Diencephalon (tissue), 1 donor: Measurements from ENCODE around the gene KRT33B. TPM values are rescaled to one million over a fixed set of nuclear protein-coding genes. Genes with fewer than 3 reads are reported as not detected.

Experiments
- total RNA-seq: library from RNA; depleted of rRNA; stranded (reverse); fragments of >200 nt; gene quantifications from one replicate; pipeline ENCODE4 v1.2.3, GENCODE V29; 2014

The KRT33B gene
- not detected for total RNA-seq

GRCh38 chr17:41369713-41370112, at the start of gene KRT33B:
TSS of gene KRT33B (minus strand) at chr17:41369813. CDS start at chr17:41369750, 63 bp downstream.

GRCh38 chr17:41396996-41397660, 27.5 kb upstream of the KRT33B start, which contains the start of gene KRT31:
TSS of gene KRT31 (minus strand) at chr17:41397608. CDS start at chr17:41397539, 69 bp downstream.

GRCh38 chr17:41381943-41382342, 12.3 kb upstream of the KRT33B start, which contains the start of gene KRT34:
TSS of gene KRT34 (minus strand) at chr17:41382306. CDS start at chr17:41382246, 60 bp downstream.

GRCh38 chr17:41350381-41350878, 19.2 kb downstream of the KRT33B start, which contains the start of gene KRT33A:
TSS of gene KRT33A (minus strand) at chr17:41350828. CDS start at chr17:41350767, 61 bp downstream.

GRCh38 chr17:41315204-41315794, 54.3 kb downstream of the KRT33B start, which contains the start of gene KRTAP17-1:
TSS of gene KRTAP17-1 (minus strand) at chr17:41315710. CDS start at chr17:41315650, 60 bp downstream.

Other genes starting within 250 kb of the KRT33B start
- gene KRTAP4-12, start 245.6 kb downstream of the KRT33B start, total RNA-seq: not detected
- not detected for gene KRTAP4-6, start 229.3 kb downstream of the KRT33B start, total RNA-seq
- gene KRTAP4-5, start 220.0 kb downstream of the KRT33B start, total RNA-seq: not detected
- not detected for gene KRTAP4-4, start 209.1 kb downstream of the KRT33B start, total RNA-seq
- gene KRTAP4-3, start 201.6 kb downstream of the KRT33B start, total RNA-seq: not detected
- gene KRTAP4-2, start 191.6 kb downstream of the KRT33B start, total RNA-seq: not detected
- not detected for gene KRTAP4-1, start 184.9 kb downstream of the KRT33B start, total RNA-seq
- gene KRTAP9-1, start 179.9 kb downstream of the KRT33B start, total RNA-seq: not detected
- gene KRTAP9-2, start 143.2 kb downstream of the KRT33B start, total RNA-seq: not detected
- not detected for gene KRTAP9-3, start 137.4 kb downstream of the KRT33B start, total RNA-seq
- not detected for gene KRTAP9-8, start 131.8 kb downstream of the KRT33B start, total RNA-seq
- not detected for gene KRTAP9-4, start 120.1 kb downstream of the KRT33B start, total RNA-seq
- gene KRTAP9-9, start 114.4 kb downstream of the KRT33B start, total RNA-seq: not detected
- gene KRTAP9-6, start 104.4 kb downstream of the KRT33B start, total RNA-seq: not detected
- not detected for gene KRTAP9-7, start 94.1 kb downstream of the KRT33B start, total RNA-seq
- gene KRTAP29-1, start 67.0 kb downstream of the KRT33B start, total RNA-seq: not detected
- not detected for gene KRTAP16-1, start 60.5 kb downstream of the KRT33B start, total RNA-seq
- not detected for gene KRTAP17-1, start 54.1 kb downstream of the KRT33B start, total RNA-seq
- gene KRT33A, start 19.0 kb downstream of the KRT33B start, total RNA-seq: not detected
- gene KRT34, start 12.5 kb upstream of the KRT33B start, total RNA-seq: not detected
- 0.23 TPM for gene KRT31, start 27.8 kb upstream of the KRT33B start, total RNA-seq
- gene KRT37, start 54.8 kb upstream of the KRT33B start, total RNA-seq: not detected
- not detected for gene KRT38, start 71.2 kb upstream of the KRT33B start, total RNA-seq
- gene KRT32, start 97.6 kb upstream of the KRT33B start, total RNA-seq: not detected
- not detected for gene KRT35, start 111.3 kb upstream of the KRT33B start, total RNA-seq
- gene KRT36, start 120.1 kb upstream of the KRT33B start, total RNA-seq: not detected
- gene KRT13, start 135.8 kb upstream of the KRT33B start, total RNA-seq: not detected
- gene KRT15, start 149.1 kb upstream of the KRT33B start, total RNA-seq: not detected
- 22.1 TPM for gene KRT19, start 158.5 kb upstream of the KRT33B start, total RNA-seq
- gene KRT9, start 202.2 kb upstream of the KRT33B start, total RNA-seq: not detected
- not detected for gene KRT14, start 217.1 kb upstream of the KRT33B start, total RNA-seq
- gene KRT16, start 243.0 kb upstream of the KRT33B start, total RNA-seq: not detected